Omental fat pad (tissue), 4 donors: ENCODE results near the gene DUSP5. TPM values are rescaled to one million over a fixed set of nuclear protein-coding genes. Genes with fewer than 3 reads are reported as not detected.

Experiments
- ATAC-seq: fragments of 150-250 bp; one replicate; pipeline ENCODE4 v1.9.1; 2016; ENCODE audit warnings: mild to moderate bottlenecking, moderate library complexity; ENCODE audit not compliant: low FRiP score
- DNase-seq: peaks from one replicate; pipeline ENCODE4 v3.0.0-alpha.2; 2019; ENCODE audit warnings: low spot score
- CTCF ChIP-seq, 3 donors: fragments of 450-650 bp; IDR thresholded peaks; one replicate each; pipeline ENCODE4 v1.5.1; 2016 to 2017; ENCODE audit warnings: antibody characterized with exemption in 3 of 3, mild to moderate bottlenecking in 3 of 3, moderate library complexity in 2 of 3
- total RNA-seq, 4 donors: library from RNA; depleted of rRNA; stranded (reverse); fragments of >200 nt; gene quantifications; one replicate each; pipeline ENCODE4 v1.1.0, GENCODE V29; 2016

The DUSP5 gene
- total RNA-seq, 4 donors from 2014 or later = 9.2 to 71.4 (median 41.4) TPM

GRCh38 chr10:110490640-110491039 lies 7.1 kb upstream of the DUSP5 start:
- ATAC-seq (no peak), DNase-seq (no peak)
- no peak for TF ChIP-seq CTCF (IDR thresholded peaks at IDR 0.05)

- no peak for TF ChIP-seq CTCF (IDR thresholded peaks at IDR 0.05)
- DNase-seq (no peak), ATAC-seq (no peak)
These were observed 6.4 kb upstream of the DUSP5 start for GRCh38 chr10:110491346-110491745.

- ATAC-seq (no peak), DNase-seq (no peak)
- no peak for TF ChIP-seq CTCF (IDR thresholded peaks at IDR 0.05)
These were observed 5.5 kb upstream of the DUSP5 start for GRCh38 chr10:110492069-110492822.

GRCh38 chr10:110493832-110494426 lies 3.8 kb upstream of the DUSP5 start:
- no peak for DNase-seq
- no peak for ATAC-seq
- TF ChIP-seq CTCF (IDR thresholded peaks at IDR 0.05) = no peak

GRCh38 chr10:110494532-110494931 lies 3.2 kb upstream of the DUSP5 start:
- TF ChIP-seq CTCF (IDR thresholded peaks at IDR 0.05) = no peak
- DNase-seq = no peak
- no peak for ATAC-seq

GRCh38 chr10:110495731-110496552 lies 1.8 kb upstream of the DUSP5 start:
- ATAC-seq = peak; percentile 85
- TF ChIP-seq CTCF (IDR thresholded peaks at IDR 0.05) = no peak

More at GRCh38 chr10:110495731-110496552, 1.8 kb upstream of the DUSP5 start:
- DNase-seq = peak; percentile 62
